Mammary epithelial cell (primary cell): ENCODE data around the gene FAM78B.

Experiments
- CTCF ChIP-seq, 2 donors: IDR thresholded peaks in 1 of 2; conservative IDR thresholded peaks in 1 of 2; 2 replicates each; pipeline ENCODE4 v1.5.1; 2011 to 2012; ENCODE audit warnings: inconsistent platforms in 2 of 2, low read length in 2 of 2, mild to moderate bottlenecking in 2 of 2, control low read depth in 1 of 2, low read depth in 1 of 2; ENCODE audit not compliant: insufficient read depth in 1 of 2; ENCODE audit errors: extremely low read depth in 1 of 2
- EZH2 ChIP-seq: IDR thresholded peaks from 2 replicates; pipeline ENCODE4 v1.6.1; 2012; ENCODE audit warnings: low read length, inconsistent platforms, borderline replicate concordance

DNA sequence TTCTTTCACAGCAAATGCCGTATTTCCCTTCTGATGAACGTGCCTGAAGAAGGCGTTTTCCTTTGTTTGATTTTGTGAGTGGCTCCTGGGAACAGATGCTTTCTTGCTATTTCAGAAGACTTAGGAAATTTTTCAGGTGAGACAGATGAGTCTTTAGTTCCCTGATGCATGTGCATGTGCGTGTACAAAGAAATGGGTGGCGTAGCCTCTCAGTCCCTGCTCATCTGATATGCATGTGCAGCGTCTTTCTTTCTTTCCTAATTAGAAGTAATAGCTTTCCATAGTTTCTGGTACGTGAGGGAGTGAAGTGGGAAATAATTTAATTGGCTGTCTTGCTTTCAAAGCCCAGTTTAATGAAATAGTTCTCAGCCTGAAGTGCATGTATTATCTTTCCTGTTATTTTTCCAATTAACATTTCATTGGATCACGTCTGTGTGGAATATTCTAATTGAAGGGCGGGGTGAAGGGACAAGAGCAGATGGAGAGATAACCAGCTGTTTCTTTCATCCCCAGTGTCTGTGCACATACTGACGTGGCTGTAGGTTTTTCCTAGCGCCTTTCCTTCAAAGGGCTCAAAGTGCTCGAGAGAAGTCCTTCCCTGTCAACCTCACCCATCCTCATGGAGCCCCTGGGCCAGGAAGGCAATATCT is 104.3 kb downstream of the FAM78B start:
- no peak for TF ChIP-seq CTCF (conservative IDR thresholded peaks at IDR 0.05 in 1 of 2, IDR thresholded peaks at IDR 0.05 in 1 of 2; ENCODE audit: extremely low read depth in 1 of 2, insufficient read depth in 1 of 2, low read depth in 1 of 2, low read length in 2 of 2)
- TF ChIP-seq EZH2 = no peak
